IMR-90 (cell line): ENCODE measurements around the gene PPP1CA. TPM values are rescaled to one million over a fixed set of nuclear protein-coding genes. Genes with fewer than 3 reads are reported as not detected.

Source experiments
- ATAC-seq: fragments of 200-7000 bp; cut with Tn5 transposase; 2 replicates; pipeline ENCODE4 v1.9.1; 2020; ENCODE audit warnings: low read depth, mild to moderate bottlenecking, moderate library complexity
- BruUV-seq: library from RNA; stranded (reverse); fragments of 400-500 nt; replicated peaks from 2 replicates; lab custom pipeline; 2021; lab: Mats Ljungman, UMichigan
- CTCF ChIA-PET: fragments of 300-600 bp; formaldehyde crosslinking; extraction: SDS; loops from one replicate; lab custom pipeline; 2021; ENCODE audit warnings: antibody characterized with exemption; lab: Yijun Ruan, JAX
- POLR2A ChIA-PET: fragments of 300-600 bp; sonication (Branson Sonifier 250); formaldehyde crosslinking; loops from one replicate; lab custom pipeline; 2022; ENCODE audit warnings: antibody characterized with exemption; ENCODE audit not compliant: unreplicated experiment; lab: Charles Lee
- DNase-seq: peaks from one replicate; pipeline ENCODE4 v3.0.0; 2013
- H2AFZ ChIP-seq: replicated peaks from 2 replicates; pipeline ENCODE3; 2013; ENCODE audit warnings: low read length, mild to moderate bottlenecking; ENCODE audit not compliant: poor library complexity
- H2AK5ac ChIP-seq: 2 replicates; pipeline ENCODE4 v1.6.1; 2013; ENCODE audit warnings: low read depth, low read length, inconsistent platforms
- H2AK9ac ChIP-seq: replicated peaks from 2 replicates; pipeline ENCODE3; 2013; ENCODE audit warnings: mild to moderate bottlenecking, low read depth, low read length, moderate library complexity; ENCODE audit not compliant: poor library complexity
- H2BK120ac ChIP-seq: 2 replicates; pipeline ENCODE4 v1.6.1; 2013; ENCODE audit warnings: low read depth, low read length, inconsistent platforms
- H2BK15ac ChIP-seq: 3 replicates; pipeline ENCODE4 v1.6.1; 2013; ENCODE audit warnings: low read depth, low read length, inconsistent platforms
- H2BK20ac ChIP-seq: 2 replicates; pipeline ENCODE4 v1.6.1; 2013; ENCODE audit warnings: low read depth, mild to moderate bottlenecking, inconsistent platforms, low read length, moderate library complexity
- H2BK5ac ChIP-seq: 2 replicates; pipeline ENCODE4 v1.6.1; 2013; ENCODE audit warnings: mild to moderate bottlenecking, low read depth, low read length, inconsistent platforms; ENCODE audit not compliant: poor library complexity, severe bottlenecking
- H3K14ac ChIP-seq: replicated peaks from 2 replicates; pipeline ENCODE4 v1.6.1; 2013; ENCODE audit warnings: low read depth, low read length, inconsistent platforms
- H3K18ac ChIP-seq: 2 replicates; pipeline ENCODE4 v1.6.1; 2013; ENCODE audit warnings: low read depth, low read length, control low read depth
- H3K23ac ChIP-seq: 2 replicates; pipeline ENCODE4 v1.6.1; 2013; ENCODE audit warnings: low read depth, low read length, inconsistent platforms
- H3K27ac ChIP-seq: 2 replicates; pipeline ENCODE4 v1.5.1; 2013; ENCODE audit warnings: mild to moderate bottlenecking, control low read depth, low read length; ENCODE audit not compliant: insufficient read depth
- H3K27me3 ChIP-seq: 2 replicates; pipeline ENCODE4 v1.6.1; 2013; ENCODE audit warnings: low read length; ENCODE audit not compliant: control insufficient read depth, insufficient read depth
- H3K36me3 ChIP-seq: 2 replicates; pipeline ENCODE4 v1.6.1; 2013; ENCODE audit warnings: low read length, mixed read lengths; ENCODE audit not compliant: control insufficient read depth, insufficient read depth
- H3K4ac ChIP-seq: 2 replicates; pipeline ENCODE4 v1.6.1; 2013; ENCODE audit warnings: low read depth, low read length, inconsistent platforms
- H3K4me1 ChIP-seq: 2 replicates; pipeline ENCODE4 v1.6.1; 2013; ENCODE audit warnings: low read length, mixed read lengths; ENCODE audit not compliant: control insufficient read depth, insufficient read depth
- H3K4me2 ChIP-seq: 2 replicates; pipeline ENCODE4 v1.6.1; 2013; ENCODE audit warnings: low read depth, mild to moderate bottlenecking, control low read depth, low read length, moderate library complexity
- H3K4me3 ChIP-seq: 2 replicates; pipeline ENCODE4 v1.5.1; 2013; ENCODE audit warnings: low read depth, mild to moderate bottlenecking, control low read depth, low read length, moderate library complexity; ENCODE audit not compliant: insufficient read depth
- H3K56ac ChIP-seq: 2 replicates; pipeline ENCODE4 v1.6.1; 2013; ENCODE audit warnings: low read length, inconsistent platforms; ENCODE audit not compliant: insufficient read depth; ENCODE audit errors: extremely low read depth
- H3K79me1 ChIP-seq, 2 experiments: 2 replicates each; pipeline ENCODE4 v1.6.1; 2013; ENCODE audit warnings: low read length in 2 of 2, inconsistent platforms in 1 of 2, low read depth in 1 of 2
- H3K9ac ChIP-seq: 2 replicates; pipeline ENCODE4 v1.6.1; 2013; ENCODE audit warnings: low read depth, low read length, control low read depth
- H3K9me1 ChIP-seq: 2 replicates; pipeline ENCODE4 v1.6.1; 2013; ENCODE audit warnings: low read length, inconsistent platforms; ENCODE audit not compliant: insufficient read depth
- H3K9me3 ChIP-seq: 2 replicates; pipeline ENCODE4 v1.6.1; 2013; ENCODE audit warnings: low read length; ENCODE audit not compliant: control insufficient read depth, insufficient read depth
- H4K20me1 ChIP-seq: 2 replicates; pipeline ENCODE4 v1.6.1; 2013; ENCODE audit warnings: low read length, inconsistent platforms; ENCODE audit not compliant: insufficient read depth
- H4K5ac ChIP-seq: 2 replicates; pipeline ENCODE4 v1.6.1; 2013; ENCODE audit warnings: mild to moderate bottlenecking, low read depth, low read length, control low read depth
- H4K8ac ChIP-seq, 2 experiments: 2 replicates each; pipeline ENCODE4 v1.6.1; 2013; ENCODE audit warnings: low read depth in 2 of 2, low read length in 2 of 2, control low read depth in 1 of 2, inconsistent platforms in 1 of 2
- H4K91ac ChIP-seq: 2 replicates; pipeline ENCODE4 v1.6.1; 2013; ENCODE audit warnings: low read depth, low read length, inconsistent platforms; ENCODE audit not compliant: insufficient read depth
- BHLHE40 ChIP-seq: fragments of 150-350 bp; IDR thresholded peaks from 2 replicates; pipeline ENCODE4 v1.6.1; 2016; ENCODE audit warnings: mild to moderate bottlenecking, low read depth, low read length
- CEBPB ChIP-seq: IDR thresholded peaks from 2 replicates; pipeline ENCODE4 v1.6.1; 2012; ENCODE audit warnings: low read depth, low read length, improper control_type of control experiment
- CHD1 ChIP-seq: IDR thresholded peaks from 2 replicates; pipeline ENCODE4 v1.6.1; 2012; ENCODE audit warnings: low read depth, low read length, improper control_type of control experiment
- FOS ChIP-seq: fragments of 150-350 bp; IDR thresholded peaks from 2 replicates; pipeline ENCODE4 v1.6.1; 2016; ENCODE audit warnings: low read depth, low read length
- MAFK ChIP-seq: IDR thresholded peaks from 2 replicates; pipeline ENCODE4 v1.6.1; 2012; ENCODE audit warnings: low read depth, low read length, improper control_type of control experiment
- MAZ ChIP-seq: IDR thresholded peaks from 2 replicates; pipeline ENCODE4 v1.6.1; 2012; ENCODE audit warnings: low read depth, mild to moderate bottlenecking, low read length, improper control_type of control experiment, moderate library complexity, borderline replicate concordance
- MXI1 ChIP-seq: IDR thresholded peaks from 2 replicates; pipeline ENCODE4 v1.6.1; 2012; ENCODE audit warnings: low read depth, mild to moderate bottlenecking, low read length, moderate library complexity, borderline replicate concordance
- NFE2L2 ChIP-seq: fragments of 150-350 bp; IDR thresholded peaks from 2 replicates; pipeline ENCODE4 v1.6.1; 2016; ENCODE audit warnings: low read depth, mild to moderate bottlenecking, low read length
- POLR2A ChIP-seq: IDR thresholded peaks from 2 replicates; pipeline ENCODE4 v1.6.1; 2012; ENCODE audit warnings: mild to moderate bottlenecking, low read depth, low read length
- RAD21 ChIP-seq: IDR thresholded peaks from 2 replicates; pipeline ENCODE4 v1.6.1; 2012; ENCODE audit warnings: low read length, improper control_type of control experiment
- RCOR1 ChIP-seq: IDR thresholded peaks from 2 replicates; pipeline ENCODE4 v1.6.1; 2012; ENCODE audit warnings: mild to moderate bottlenecking, low read length, improper control_type of control experiment; ENCODE audit not compliant: insufficient replicate concordance
- RFX5 ChIP-seq: IDR thresholded peaks from 2 replicates; pipeline ENCODE4 v1.8.0; 2012; ENCODE audit warnings: low read depth, mild to moderate bottlenecking, low read length, moderate library complexity
- SMC3 ChIP-seq: fragments of 150-350 bp; IDR thresholded peaks from 2 replicates; pipeline ENCODE4 v1.6.1; 2016; ENCODE audit warnings: low read depth, mild to moderate bottlenecking, antibody characterized with exemption, low read length, moderate library complexity
- WGBS, 2 experiments: methylation state at CpG; one replicate each; pipeline versions ENCODE4 v1.1.5 to v1.1.7; 2013; ENCODE audit warnings: missing lambda C conversion rate in 2 of 2; ENCODE audit not compliant: insufficient read length in 1 of 2; ENCODE audit errors: extremely low coverage in 2 of 2; 5-methylcytosine and 5-hydroxymethylcytosine counted together
- dilution Hi-C: fragments of 300-500 bp; cut with HindIII; formaldehyde crosslinking; loops from one replicate; pipeline ENCODE4 v1.14.3; 2018; ENCODE audit warnings: low sequenced_read_pairs; ENCODE audit not compliant: unreplicated experiment
- in situ Hi-C: fragments of 300-500 bp; cut with MboI; formaldehyde crosslinking; loops from 3 replicates; pipeline ENCODE4 v1.14.3; 2019; ENCODE audit warnings: low sequenced_read_pairs, inconsistent platforms, mixed read lengths
- intact Hi-C: fragments of 100-400 bp; cut with micrococcal nuclease; formaldehyde crosslinking; loops from 2 replicates; pipeline ENCODE4 v1.10.0; 2022
- polyA plus RNA-seq, 3 experiments: library from polyadenylated mRNA; depleted of rRNA; stranded (reverse); fragments of >200 nt; gene quantifications; 2 replicates each; pipeline ENCODE4 v1.2.3, GENCODE V29; 2012; ENCODE audit warnings: low replicate concordance in 1 of 3
- total RNA-seq: library from RNA; depleted of rRNA; stranded (reverse); fragments of >200 nt; gene quantifications from 2 replicates; pipeline ENCODE4 v1.2.3, GENCODE V29; 2012
- TF ChIP-seq, protein P1 (sequence below): fragments of 150-350 bp; IDR thresholded peaks from 2 replicates; pipeline ENCODE4 v1.6.1; 2016; ENCODE audit warnings: low read depth, mild to moderate bottlenecking, low read length, moderate library complexity, borderline replicate concordance
- TF ChIP-seq, protein P2 (sequence below): fragments of 150-350 bp; IDR thresholded peaks from 2 replicates; pipeline ENCODE4 v1.6.1; 2017; ENCODE audit warnings: mild to moderate bottlenecking, antibody characterized with exemption, low read length, low read depth
- TF ChIP-seq, protein P3 (sequence below): conservative IDR thresholded peaks from 2 replicates; pipeline ENCODE4 v1.5.1; 2012; ENCODE audit warnings: mild to moderate bottlenecking, low read depth, low read length, improper control_type of control experiment

Gene PPP1CA
- total and polyA plus RNA-seq, 2 of the 4 experiments (the other 2 are of a cell fraction) = 228 to 313 TPM

DNA sequence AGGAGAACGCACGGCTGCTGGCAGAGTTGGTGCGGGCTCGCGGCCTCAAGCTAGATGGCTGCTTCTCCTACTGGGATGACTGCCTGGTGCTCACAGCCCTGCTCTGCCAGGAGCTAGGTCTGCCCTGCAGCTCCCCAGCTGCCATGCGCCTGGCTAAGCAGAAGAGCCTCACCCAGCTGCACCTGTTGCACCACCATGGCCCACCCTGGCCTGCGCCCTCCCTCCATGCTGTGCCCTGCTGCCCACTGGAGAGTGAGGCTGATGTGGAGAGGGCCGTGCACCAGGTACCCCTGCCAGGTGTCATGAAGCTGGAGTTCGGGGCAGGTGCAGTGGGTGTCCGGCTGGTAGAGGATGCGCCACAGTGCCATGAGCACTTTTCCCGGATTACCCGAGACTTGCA is 21.8 kb upstream of the PPP1CA start:
- intact Hi-C loops = loop anchor here (5.0 kb wide), 1 partner anchor 59 kb away; the partner anchor contains the start of gene AIP
- no peak overlapping the region for H3K4ac ChIP-seq

More for the DNA sequence above, 21.8 kb upstream of the PPP1CA start:
- Histone ChIP-seq H3K4me1 (peaks cover 6% of the 10 kb centered on the region), H3K9me3 (no peaks in the 10 kb centered on the region), H3K9ac (no peak overlapping the region), H4K5ac (no peak overlapping the region), H3K14ac (no peak overlapping the region), H2AFZ (no peak overlapping the region), H2BK15ac (no peak overlapping the region), H3K27me3 (no peaks in the 10 kb centered on the region), H3K79me1 (peaks cover 0 to 7% of the 10 kb centered on the region in 2 experiments; a peak in 2 of 4 replicates), H3K9me1 (peaks cover 5% of the 10 kb centered on the region), H3K4me3 (no peak overlapping the region), H4K91ac (no peak overlapping the region), H4K8ac (no peak overlapping the region), H3K4me2 (no peak overlapping the region), H3K23ac (no peak overlapping the region), H2AK5ac (no peak overlapping the region), H2BK120ac (no peak overlapping the region), H3K27ac (no peak overlapping the region), H3K56ac (no peak overlapping the region), H2AK9ac (no peak overlapping the region), H2BK5ac (no peak overlapping the region), H3K36me3 (no peaks in the 10 kb centered on the region), H4K20me1 (no peaks in the 10 kb centered on the region), H3K18ac (no peak overlapping the region), H2BK20ac (no peak overlapping the region)
- POLR2A ChIA-PET = no interaction called here
- no peak for ATAC-seq
- no peak for DNase-seq
- dilution Hi-C loops (no loop called here), in situ Hi-C loops (no loop called here)
- CTCF ChIA-PET = no interaction called here
- no TSS peak for BruUV-seq
- 85% methylated on average over 10 of the region's 13 CpGs; no CpG with 5 or more reads in 1 of the 2 experiments for WGBS, 2 experiments
- TF ChIP-seq RFX5 = no peak
- TF ChIP-seq MAZ = no peak
- TF ChIP-seq, protein P1, sequence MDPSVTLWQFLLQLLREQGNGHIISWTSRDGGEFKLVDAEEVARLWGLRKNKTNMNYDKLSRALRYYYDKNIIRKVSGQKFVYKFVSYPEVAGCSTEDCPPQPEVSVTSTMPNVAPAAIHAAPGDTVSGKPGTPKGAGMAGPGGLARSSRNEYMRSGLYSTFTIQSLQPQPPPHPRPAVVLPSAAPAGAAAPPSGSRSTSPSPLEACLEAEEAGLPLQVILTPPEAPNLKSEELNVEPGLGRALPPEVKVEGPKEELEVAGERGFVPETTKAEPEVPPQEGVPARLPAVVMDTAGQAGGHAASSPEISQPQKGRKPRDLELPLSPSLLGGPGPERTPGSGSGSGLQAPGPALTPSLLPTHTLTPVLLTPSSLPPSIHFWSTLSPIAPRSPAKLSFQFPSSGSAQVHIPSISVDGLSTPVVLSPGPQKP = no peak
- TF ChIP-seq SMC3 = no peak
- no peak for TF ChIP-seq RAD21
- TF ChIP-seq CHD1 = no peak
- no peak for TF ChIP-seq NFE2L2
- no peak for TF ChIP-seq RCOR1
- no peak for TF ChIP-seq POLR2A
- TF ChIP-seq, protein P2, sequence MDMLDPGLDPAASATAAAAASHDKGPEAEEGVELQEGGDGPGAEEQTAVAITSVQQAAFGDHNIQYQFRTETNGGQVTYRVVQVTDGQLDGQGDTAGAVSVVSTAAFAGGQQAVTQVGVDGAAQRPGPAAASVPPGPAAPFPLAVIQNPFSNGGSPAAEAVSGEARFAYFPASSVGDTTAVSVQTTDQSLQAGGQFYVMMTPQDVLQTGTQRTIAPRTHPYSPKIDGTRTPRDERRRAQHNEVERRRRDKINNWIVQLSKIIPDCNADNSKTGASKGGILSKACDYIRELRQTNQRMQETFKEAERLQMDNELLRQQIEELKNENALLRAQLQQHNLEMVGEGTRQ = no peak
- no peak for TF ChIP-seq MAFK
- TF ChIP-seq MXI1 = no peak
- no peak for TF ChIP-seq CEBPB
- TF ChIP-seq FOS = no peak
- TF ChIP-seq, protein P3, sequence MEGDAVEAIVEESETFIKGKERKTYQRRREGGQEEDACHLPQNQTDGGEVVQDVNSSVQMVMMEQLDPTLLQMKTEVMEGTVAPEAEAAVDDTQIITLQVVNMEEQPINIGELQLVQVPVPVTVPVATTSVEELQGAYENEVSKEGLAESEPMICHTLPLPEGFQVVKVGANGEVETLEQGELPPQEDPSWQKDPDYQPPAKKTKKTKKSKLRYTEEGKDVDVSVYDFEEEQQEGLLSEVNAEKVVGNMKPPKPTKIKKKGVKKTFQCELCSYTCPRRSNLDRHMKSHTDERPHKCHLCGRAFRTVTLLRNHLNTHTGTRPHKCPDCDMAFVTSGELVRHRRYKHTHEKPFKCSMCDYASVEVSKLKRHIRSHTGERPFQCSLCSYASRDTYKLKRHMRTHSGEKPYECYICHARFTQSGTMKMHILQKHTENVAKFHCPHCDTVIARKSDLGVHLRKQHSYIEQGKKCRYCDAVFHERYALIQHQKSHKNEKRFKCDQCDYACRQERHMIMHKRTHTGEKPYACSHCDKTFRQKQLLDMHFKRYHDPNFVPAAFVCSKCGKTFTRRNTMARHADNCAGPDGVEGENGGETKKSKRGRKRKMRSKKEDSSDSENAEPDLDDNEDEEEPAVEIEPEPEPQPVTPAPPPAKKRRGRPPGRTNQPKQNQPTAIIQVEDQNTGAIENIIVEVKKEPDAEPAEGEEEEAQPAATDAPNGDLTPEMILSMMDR = no peak
- TF ChIP-seq BHLHE40 = no peak
